Measurements from ENCODE around the gene SLC12A8. TPM values are rescaled to one million over a fixed set of nuclear protein-coding genes. Genes with fewer than 3 reads are reported as not detected.

Gene SLC12A8
- polyA plus RNA-seq, 3 donors: 4.7 to 8.3 (median 5.6) TPM

DNA sequence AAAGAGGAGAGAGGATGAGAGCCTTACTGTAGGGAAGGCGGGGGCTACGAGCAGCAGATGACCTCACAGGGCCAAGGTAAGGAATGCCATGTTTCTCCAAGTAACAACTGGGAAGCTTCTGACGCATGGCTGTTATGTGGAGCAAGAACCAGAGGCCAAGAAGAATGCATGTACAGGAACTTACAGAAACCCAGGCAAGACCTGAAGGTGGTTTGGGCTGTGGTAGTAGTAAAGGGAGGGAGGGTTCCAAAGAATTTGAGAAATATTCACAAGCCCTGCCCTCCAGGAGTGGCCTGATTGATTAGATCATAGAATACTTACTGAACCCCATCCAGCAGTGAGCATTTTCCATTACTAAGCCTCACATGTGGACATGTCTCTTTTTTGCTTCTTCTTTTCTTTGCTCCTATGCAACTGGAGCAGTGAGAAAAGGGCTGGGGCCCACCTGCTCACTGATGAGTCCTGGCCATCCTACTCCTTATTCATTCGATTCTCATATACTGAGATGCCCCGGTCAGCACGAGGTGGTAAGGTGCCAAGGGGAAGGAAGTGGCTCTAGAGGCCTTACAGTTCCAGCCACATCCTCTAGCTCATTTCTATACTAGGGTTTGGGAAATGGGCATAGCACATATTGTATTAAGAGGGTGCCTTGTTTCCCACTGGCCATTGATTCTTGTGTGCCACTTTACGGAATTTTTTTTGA, 8.3 kb upstream of the SLC12A8 start:
- DNase-seq (ENCODE audit: extremely low read depth in 1 of 11, low read depth in 9 of 11, low spot score in 4 of 11): no peak

DNA sequence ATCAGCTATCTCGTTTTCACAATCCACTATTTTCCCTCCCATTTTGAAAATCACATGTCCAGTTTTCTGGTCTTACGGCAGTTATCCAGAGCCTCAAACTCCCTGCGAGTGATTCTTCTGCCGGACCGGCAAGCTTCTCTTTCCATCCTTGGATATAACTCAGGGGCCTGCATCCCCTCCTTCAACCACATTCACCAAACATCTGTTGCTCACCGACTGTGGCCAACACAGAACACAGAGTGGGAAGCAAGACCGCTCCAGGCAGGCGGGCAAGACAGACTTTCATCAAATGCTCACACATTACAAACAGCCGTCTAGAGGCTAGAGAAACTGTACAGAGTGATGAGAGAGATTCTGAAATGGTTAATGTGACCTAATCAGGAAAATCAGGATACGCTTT, 7.6 kb upstream of the SLC12A8 start:
- no peak for DNase-seq (ENCODE audit: extremely low read depth in 1 of 11, low read depth in 9 of 11, low spot score in 4 of 11)

DNA sequence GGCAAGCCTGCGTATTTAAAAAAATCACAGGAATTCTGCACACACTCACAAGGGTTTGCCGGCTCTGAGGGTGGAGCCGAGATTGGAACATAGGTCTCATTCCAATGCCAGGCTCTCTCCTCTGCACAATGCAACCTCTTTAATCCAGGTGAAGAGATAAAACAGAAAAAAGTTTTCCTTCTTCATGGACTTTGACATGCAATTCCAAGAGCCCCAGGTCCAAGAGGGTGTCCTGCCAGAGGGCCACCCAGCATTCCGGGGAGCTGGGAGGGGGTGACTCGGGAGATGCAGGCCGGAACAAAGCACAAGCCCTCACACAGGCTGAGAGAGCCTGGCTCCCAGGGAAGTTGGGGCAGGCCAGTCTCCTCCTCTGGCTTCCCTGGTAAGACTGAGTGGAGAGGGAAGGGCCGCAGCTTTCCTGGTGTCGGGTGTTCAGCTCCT, 6.7 kb upstream of the SLC12A8 start:
- no peak for DNase-seq (ENCODE audit: extremely low read depth in 1 of 11, low read depth in 9 of 11, low spot score in 4 of 11)

- DNase-seq (ENCODE audit: extremely low read depth in 1 of 11, low read depth in 9 of 11, low spot score in 4 of 11): no peak
These were observed 2.2 kb upstream of the SLC12A8 start for GRCh38 chr3:125214738-125215137.

GRCh38 chr3:125213946-125214542, 1.5 kb upstream of the SLC12A8 start:
- no peak for DNase-seq (ENCODE audit: extremely low read depth in 1 of 11, low read depth in 9 of 11, low spot score in 4 of 11)

DNA sequence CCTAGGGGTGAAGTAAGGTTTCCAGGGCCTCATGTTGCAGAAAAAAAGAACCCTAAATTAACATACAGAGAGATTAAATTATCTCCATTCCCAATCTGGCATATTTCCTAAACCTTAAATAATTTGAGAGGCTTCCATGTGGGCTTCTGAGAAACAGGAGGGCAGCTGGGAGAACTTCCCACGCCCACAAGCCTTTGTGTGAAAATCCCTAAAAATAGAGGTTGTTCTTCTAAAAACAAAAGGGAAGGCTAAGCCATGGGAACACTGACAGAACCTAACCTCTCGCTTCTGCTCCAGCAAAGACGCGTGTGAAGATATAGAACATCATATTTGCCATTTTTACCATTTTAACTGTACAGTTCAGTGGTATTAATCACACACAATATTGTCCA, 812 bp upstream of the SLC12A8 start:
- DNase-seq (ENCODE audit: extremely low read depth in 1 of 11, low read depth in 9 of 11, low spot score in 4 of 11): no peak

- DNase-seq (ENCODE audit: extremely low read depth in 1 of 11, low read depth in 9 of 11, low spot score in 4 of 11): no peak
These were observed 448 bp downstream of the SLC12A8 start for GRCh38 chr3:125212091-125212508.

GRCh38 chr3:125211523-125212090, 941 bp downstream of the SLC12A8 start:
- DNase-seq (ENCODE audit: extremely low read depth in 1 of 11, low read depth in 9 of 11, low spot score in 4 of 11): no peak

- no peak for DNase-seq (ENCODE audit: extremely low read depth in 1 of 11, low read depth in 9 of 11, low spot score in 4 of 11)
These were observed 4.5 kb downstream of the SLC12A8 start for GRCh38 chr3:125207949-125208568.

- no peak for DNase-seq (ENCODE audit: extremely low read depth in 1 of 11, low read depth in 9 of 11, low spot score in 4 of 11)
These were observed 5.0 kb downstream of the SLC12A8 start for GRCh38 chr3:125207507-125207906.

DNA sequence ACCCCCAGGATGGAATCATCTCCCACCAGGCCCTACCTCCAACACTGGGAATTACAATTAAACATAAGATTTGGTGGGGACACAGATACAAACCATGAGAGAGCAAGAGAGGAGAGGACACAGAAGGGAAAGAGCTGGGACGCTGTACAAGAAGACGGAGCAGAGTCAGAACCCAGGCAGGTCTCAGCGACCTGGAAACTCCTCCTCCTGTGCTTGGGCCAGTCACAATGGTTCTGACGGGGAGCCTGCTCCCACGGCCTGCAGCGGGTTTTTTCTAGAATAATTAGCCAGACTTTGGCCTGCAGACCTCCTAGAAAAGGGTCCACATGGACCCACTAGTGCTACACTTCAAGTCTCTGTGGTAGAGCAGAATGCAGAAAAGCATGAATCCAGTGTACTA, 5.6 kb downstream of the SLC12A8 start:
- DNase-seq (ENCODE audit: extremely low read depth in 1 of 11, low read depth in 9 of 11, low spot score in 4 of 11): no peak

DNA sequence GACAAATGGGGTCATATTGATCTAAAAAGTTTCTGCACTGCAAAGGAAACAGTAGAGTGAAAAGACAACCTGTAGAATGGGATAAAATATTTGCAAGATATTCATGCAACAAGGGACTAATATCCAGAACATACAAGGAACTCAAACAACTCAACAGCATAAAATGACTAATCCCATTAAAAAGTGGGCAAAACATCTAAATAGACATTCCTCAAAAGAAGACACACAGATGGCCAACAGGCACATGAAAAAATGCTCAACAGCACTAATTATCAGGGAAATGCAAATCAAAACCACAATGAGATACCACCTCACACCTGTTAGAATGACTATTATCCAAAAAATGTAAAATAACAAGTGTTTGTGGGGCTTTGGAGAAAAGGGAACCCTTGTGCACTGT, 8.8 kb downstream of the SLC12A8 start:
- DNase-seq (ENCODE audit: extremely low read depth in 1 of 11, low read depth in 9 of 11, low spot score in 4 of 11): no peak

DNA sequence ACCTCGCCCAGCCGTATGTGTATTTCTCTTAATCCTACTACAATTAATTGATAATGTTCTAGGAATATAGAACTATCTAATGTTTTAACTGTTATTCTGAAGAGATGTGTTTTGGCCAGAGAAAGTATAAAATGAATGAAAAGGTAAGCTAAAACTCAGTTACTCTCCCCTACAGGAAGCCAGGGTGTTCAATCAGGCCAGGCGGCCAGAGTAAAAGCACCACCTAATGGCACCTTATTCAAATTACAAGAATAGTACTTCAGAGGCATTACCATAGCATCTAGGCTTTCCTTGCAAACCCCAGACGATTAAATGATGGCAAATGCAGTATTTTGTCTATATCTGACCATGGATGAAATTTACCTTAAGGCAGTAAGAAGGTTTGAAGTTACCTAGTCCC, 10.4 kb downstream of the SLC12A8 start:
- DNase-seq (ENCODE audit: extremely low read depth in 1 of 11, low read depth in 9 of 11, low spot score in 4 of 11): no peak

DNA sequence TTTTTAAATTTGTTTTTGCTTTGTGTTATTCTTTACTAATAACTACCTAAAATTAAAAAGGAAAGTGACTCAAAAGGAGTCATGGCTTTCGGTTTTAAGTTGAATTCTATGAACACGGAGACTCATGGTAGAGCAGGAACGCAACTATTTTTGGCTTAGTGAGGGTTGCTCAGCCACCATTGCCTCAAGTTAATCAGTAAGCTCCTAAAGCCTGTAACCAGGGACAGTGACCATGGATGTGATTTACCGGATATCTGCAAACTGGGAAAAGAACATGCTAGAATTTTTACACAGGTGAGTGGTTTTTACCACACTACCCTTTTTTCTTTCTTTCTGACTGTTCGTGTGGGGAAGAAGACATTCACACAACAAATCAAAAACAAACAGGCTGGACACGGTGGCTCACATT, 11.8 kb downstream of the SLC12A8 start:
- no peak for DNase-seq (ENCODE audit: extremely low read depth in 1 of 11, low read depth in 9 of 11, low spot score in 4 of 11)

GRCh38 chr3:125194849-125195601, 17.5 kb downstream of the SLC12A8 start:
- DNase-seq (ENCODE audit: extremely low read depth in 1 of 11, low read depth in 9 of 11, low spot score in 4 of 11): no peak

- no peak for DNase-seq (ENCODE audit: extremely low read depth in 1 of 11, low read depth in 9 of 11, low spot score in 4 of 11)
These were observed 18.3 kb downstream of the SLC12A8 start for GRCh38 chr3:125194061-125194848.

DNA sequence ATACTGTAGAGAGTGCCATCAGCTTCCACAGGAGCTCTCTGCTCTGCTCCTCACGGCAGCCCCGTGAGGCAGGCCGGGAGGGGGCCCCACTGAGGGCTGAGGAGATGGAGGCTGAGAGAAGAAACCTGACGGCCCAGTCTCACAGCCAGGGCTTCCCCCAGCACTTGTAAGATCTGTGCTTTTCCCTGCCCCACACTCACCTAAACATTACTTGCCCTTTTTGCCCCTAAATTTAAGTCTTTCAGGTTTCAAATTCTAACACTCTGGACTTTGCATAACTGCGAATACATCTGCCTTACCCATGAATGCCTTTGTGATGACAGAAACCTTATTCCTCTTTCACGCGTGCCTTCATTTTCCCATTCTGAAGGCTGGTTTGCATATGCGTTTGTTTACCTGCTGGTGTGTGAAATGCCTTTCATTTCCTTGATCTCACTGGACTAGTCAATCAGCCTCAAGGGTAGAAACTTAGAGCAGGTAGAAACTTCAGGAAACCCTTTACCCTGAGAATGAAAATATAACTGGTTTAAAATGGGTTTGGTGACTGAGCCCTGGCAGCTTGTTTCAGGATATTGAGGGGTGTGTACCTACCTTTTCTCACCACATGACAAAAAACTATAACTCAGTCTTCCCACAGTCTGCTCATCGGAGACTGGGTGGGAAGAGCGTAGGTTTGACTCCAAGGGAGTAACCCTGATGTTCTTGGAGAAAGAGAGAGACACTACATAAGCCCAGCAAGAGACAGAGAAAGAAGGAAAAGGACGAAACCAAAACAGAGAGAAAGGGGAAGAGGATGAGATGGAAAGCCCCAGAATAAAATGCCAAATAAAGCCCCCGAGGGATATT, 20.1 kb downstream of the SLC12A8 start:
- DNase-seq (ENCODE audit: extremely low read depth in 1 of 11, low read depth in 9 of 11, low spot score in 4 of 11): no peak

GRCh38 chr3:125191730-125192129, 20.8 kb downstream of the SLC12A8 start:
- DNase-seq (ENCODE audit: extremely low read depth in 1 of 11, low read depth in 9 of 11, low spot score in 4 of 11): no peak

Data from renal cortex interstitium (tissue), 11 donors.